ENCODE measurements around the gene PLEKHA7. TPM values are rescaled to one million over a fixed set of nuclear protein-coding genes. Genes with fewer than 3 reads are reported as not detected.

The PLEKHA7 gene
- total and polyA plus RNA-seq, 2 of the 8 experiments (the other 6 are each of a cell fraction or from before 2014, with no cell fraction given), result 11.4 to 25.6 TPM

DNA sequence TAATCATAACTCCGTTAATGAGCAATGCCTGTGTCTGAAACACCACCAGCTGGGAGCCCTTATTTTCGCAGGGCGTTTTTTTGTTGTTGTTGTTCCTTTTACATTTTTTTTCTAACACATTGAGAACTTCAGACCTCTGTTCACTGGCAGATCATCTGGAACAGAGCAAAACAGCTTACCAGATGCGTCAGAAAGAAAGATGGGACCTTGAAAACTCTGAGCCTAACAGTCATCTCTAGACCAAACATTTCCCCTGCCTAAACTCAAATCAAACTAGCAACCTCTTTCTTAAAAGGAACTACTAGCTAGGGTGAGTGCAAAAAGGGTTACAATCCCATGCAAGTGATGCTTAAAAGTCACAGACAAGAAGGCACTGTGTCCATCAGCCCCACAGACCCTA is 93.2 kb downstream of the PLEKHA7 start (continued):
- TF ChIP-seq RAD21 (IDR thresholded peaks at IDR 0.05 in 1 of 2, conservative IDR thresholded peaks at IDR 0.05 in 1 of 2; ENCODE audit: low read depth in 2 of 2, low read length in 2 of 2) (no peak), CEBPB (IDR thresholded peaks at IDR 0.05; ENCODE audit: low read depth, low read length) (no peak), POLR2A (IDR thresholded peaks at IDR 0.05; ENCODE audit: control extremely low read depth in 1 of 2, low read depth in 2 of 2, low read length in 2 of 2) (no peak), CBX5 (IDR thresholded peaks at IDR 0.05; ENCODE audit: low read depth, low read length) (no peak), EP300 (IDR thresholded peaks at IDR 0.05; ENCODE audit: borderline replicate concordance in 1 of 2, low read depth in 2 of 2, low read length in 2 of 2) (no peak), RFX5 (IDR thresholded peaks at IDR 0.05; ENCODE audit: borderline replicate concordance, low read depth, low read length) (no peak)
